Measurements from ENCODE around the gene EPOP. TPM values are rescaled to one million over a fixed set of nuclear protein-coding genes. Genes with fewer than 3 reads are reported as not detected.

The EPOP gene
- total RNA-seq, 1 experiment from 2014 or later = 9.5 TPM

DNA sequence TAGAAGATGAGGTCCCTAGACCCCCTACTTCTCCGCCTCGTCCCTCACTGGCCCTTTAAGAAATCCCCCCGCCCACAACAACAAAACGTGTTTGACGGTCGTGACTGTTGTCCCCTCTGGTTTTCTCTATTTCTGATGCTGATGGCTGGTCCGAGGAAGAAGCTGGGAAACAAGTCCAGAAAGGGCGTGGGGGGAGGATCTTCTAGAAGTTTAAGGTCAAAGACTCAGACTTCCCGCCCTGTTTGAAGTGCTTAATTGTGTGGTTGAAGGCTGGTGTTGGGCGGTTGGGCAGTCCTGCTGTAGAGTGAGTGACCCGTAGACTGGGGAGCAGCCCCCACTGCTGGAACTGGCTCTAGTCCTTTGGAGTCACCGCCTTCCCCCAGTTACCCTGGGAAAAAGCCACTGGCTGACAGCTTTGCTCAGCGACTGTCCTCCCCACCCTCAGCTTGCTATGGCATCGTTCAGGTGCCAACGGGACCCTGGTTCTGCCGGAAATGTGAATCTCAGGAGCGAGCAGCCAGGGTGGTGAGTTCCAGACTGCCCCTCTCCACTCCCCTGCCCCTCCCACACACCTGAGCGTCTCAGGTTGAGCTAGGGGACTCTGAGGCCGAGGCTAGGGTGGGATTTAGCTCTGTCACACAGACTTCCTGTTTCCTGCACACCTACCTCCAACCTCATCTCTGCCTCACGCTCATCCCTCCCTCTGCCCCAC is 31.9 kb upstream of the EPOP start:
- no peak for DNase-seq (ENCODE audit: extremely low read depth, low read depth)

DNA sequence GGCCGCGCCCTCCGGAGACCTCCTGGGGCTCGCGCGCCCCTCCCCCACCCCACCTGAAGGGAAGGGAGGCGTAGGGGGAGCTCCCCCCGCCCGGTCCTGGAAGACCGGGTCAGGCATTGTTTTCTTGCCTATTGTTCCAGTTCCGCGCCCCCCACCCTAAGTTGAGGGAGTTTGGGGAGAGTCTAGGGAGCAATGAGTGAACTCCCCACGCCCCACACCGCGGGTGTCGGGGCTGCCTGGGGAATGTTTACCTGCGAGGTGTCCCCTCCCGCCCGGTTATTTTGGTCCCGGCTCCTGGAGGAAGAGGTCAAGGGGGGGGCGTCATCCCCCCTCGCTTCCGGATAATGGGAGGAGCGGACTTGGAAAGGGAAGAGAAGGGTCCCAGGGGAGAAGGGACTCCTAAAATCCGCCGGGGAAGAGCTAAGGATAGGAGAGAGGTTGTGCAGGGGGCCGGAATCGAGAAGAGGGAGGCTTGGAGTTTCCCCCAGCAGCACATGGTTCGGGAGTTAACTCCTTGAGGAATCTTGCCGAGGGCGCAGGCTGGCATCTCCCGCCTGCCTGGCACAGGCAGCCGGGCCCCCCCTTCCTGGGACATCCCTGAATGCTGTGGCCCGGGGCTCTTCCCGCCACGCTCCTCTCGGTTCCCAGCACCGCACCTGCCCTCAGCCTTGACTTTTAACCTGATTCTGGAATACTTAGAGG is 31.2 kb upstream of the EPOP start:
- no peak for DNase-seq (ENCODE audit: extremely low read depth, low read depth)

DNA sequence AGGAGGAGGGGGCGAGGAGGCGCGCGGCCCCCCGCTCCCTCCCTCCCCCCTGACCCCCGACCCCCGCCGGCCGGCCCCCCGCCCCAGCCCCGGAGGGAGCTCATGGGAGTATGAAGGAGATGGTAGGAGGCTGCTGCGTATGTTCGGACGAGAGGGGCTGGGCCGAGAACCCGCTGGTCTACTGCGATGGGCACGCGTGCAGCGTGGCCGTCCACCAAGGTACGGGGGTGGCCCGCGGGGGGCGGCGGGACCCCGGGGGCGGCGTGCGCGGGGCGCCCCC is 30.7 kb upstream of the EPOP start:
- DNase-seq (ENCODE audit: extremely low read depth, low read depth) = no peak

DNA sequence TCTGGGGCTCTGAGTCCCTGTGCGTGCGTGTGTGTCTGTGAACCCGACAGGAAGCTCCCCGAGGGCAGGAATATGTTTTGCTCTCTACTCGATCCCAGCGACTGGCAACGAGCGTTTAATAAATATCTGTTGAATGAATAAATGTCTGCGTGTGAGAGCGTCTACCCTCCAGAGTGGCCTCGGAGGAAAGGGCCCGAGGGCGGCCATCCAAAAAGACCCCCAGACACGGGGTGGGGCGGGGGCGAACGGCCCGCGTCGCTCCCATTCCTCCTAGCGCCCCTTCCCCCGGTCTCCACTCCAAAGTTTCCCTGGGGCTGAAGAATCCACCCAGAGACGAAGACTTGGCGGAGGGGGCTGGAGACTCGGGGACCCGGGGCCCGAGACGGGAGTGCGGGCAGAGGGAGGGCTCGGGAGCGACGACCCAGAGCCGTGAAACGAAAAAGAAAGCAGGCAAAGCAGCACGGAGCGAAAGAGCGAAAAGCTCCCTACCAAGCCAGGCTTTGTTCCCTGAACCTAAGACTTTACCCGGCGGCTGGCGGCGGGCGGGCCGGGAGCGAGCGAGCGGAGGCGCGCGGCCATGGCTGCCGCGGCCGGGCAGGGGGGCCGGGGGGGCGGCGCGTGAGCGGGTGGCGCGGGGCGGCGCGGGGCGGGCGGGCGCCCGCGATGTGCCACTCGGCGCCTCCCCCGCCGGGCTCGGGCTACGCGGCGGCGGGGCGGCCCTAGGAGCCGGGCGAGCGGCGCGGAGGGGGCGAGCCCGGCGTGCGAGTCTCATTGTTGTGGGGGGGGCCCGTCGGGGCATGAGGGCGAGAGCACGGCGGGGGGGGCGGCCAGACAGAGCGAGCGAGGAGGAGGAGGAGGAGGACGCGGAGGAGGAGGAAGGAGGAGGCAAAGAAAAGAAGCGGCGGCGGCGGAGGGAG is 30.1 kb upstream of the EPOP start, which contains the start of gene MLLT6:
MLLT6 (plus strand) TSS at position 668 of the 917 bp plus-strand sequence. CDS start 360 bp downstream, outside the sequence.
- DNase-seq (ENCODE audit: extremely low read depth, low read depth) = peak; percentile 63

DNA sequence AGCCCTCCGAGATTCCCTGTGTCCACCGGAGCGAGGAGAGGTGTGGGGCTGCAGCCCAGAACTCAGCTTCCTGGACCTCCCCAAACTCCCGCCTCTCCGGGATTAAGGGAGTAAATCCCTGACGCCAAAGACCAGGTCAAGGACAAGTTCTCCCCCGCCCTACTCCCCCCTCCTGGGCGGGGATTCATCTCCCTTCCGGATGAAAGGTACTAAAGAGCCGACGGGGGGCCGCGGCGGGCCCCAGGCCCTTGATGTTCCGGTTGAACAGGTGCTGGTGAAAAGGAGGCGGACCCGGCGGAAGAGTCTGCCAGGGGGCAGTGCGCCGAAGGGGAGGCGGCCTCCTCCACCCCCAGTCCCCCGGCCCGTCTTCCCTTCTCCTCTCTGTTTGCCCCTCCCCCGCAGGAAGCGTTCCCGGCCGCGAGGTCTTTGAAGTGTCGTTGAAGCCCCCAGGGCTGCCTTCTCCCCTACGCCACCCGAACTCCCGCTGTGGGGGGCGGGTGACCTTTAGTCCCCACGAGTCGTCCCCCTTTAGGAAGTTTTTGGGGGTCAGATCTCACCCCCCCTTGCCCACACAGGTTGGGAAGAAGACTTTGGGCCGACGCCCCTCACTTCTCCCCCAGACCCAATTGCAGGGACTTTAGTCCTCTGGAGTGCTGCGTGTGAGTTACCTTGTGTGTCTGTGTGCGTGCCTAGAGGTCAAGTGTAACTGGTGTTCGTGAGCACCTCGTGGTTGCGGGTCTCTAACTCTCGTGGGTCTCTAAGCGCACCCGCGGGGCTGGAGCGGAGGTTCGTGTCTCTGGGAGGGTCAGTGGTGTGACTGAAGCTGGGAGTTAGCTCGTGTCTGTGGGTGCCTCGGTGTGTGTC is 29.2 kb upstream of the EPOP start:
- no peak for DNase-seq (ENCODE audit: extremely low read depth, low read depth)

DNA sequence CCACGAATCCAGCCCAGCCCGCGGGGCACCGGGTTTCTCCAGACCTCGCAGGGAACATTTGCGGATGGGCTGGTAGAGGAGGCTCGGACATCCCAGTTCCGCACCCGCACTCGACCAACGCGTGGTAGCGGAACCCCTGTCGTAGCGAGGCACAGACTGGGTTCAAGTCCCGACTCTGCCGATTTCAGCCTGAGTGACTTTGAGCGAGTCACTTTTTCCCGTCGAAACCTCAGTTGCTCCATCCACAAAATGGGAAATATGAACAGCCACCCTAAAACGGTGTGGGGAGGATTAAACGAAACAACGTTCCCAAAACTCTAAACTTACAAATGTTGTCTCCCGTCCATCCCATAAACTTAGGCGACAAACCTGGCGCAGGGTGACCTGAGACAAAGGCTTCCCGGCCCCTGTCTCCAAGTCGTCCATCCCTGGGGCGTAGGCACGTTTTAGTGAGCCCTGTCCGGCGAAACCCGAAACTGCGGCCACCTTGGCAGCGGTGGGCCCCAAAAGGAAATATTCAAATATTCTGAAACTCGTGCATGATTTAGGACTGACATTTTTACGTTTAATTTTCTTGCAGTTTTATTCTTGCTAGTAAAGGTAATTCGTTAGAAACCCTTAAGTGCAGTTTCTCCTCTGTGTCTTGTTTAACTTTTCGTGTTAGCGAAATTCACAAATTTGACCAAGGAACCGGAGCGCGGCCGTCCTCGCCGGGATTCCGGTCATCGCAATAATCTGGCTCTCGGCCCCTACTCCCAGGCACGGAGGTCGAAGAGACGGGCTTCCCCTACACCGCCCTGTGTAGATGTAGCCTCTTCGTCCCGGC is 28.4 kb upstream of the EPOP start:
- no peak for DNase-seq (ENCODE audit: extremely low read depth, low read depth)

DNA sequence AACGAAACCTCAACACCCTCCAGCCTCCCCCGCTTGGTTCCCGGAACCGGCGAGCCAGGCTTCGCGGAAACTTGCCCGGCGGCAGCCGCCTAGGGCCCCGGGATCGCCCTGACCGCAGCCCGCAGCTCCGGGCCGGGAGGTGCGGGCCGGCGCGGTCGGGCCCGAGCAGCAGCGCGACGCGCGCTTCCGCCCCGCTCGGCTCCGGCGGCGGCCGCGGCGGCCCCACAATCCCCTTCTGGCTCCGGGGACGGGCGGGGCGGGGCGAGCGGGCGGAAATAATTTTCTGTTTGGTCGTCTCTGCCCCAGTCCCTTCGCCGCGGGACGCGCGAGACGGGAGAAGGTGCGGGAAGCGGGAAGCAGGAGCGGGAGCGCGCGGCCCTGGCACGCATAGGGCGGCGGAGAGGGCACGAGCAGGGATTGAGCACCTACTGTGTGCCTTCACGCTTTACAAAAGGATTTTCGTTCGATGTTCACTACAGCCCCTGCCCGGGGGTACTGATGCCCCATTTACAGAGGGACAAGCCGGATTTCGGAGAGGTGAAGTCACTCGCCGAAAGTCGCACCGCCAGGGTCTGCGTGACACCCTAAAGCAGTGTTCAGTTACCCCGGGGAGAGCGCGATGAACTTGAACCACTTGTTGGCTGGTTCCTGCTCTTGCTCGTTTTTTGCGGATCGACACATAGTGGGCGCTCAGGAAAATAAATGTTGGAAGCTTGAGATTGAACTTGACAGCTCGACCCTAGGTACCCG is 27.6 kb upstream of the EPOP start:
- DNase-seq (ENCODE audit: extremely low read depth, low read depth) = peak; percentile 83

DNA sequence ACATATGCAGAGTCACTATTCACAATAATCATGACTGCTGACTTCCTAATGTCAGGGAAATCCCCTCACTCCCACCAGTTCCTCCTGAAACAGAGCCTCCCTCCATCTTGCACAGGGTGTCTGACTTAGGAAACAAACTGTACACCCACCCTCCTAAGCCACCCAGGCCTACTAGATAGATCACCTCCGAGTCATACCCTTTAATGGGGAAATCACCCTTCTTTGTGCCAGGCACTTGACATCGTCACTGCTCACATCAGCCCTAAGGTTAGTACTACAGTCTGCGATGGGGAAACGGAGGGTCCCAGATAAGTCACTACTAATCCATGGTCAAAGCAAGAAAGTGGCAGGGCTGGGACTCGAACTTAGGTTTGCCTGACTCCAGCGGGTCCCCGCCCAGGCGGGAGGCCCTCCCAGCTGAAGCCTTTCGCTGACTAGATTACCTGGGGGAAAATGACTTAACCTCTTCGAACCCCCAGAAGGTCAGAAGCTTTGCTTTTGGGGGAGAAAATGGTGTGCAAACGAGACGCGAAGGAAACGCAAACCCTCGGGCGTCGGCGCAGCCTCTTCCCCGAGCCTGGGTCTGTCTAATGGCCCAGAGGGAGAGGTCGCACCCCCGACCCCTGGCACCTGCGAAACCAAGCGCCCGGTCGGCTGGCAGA is 26.9 kb upstream of the EPOP start:
- DNase-seq (ENCODE audit: extremely low read depth, low read depth) = no peak

DNA sequence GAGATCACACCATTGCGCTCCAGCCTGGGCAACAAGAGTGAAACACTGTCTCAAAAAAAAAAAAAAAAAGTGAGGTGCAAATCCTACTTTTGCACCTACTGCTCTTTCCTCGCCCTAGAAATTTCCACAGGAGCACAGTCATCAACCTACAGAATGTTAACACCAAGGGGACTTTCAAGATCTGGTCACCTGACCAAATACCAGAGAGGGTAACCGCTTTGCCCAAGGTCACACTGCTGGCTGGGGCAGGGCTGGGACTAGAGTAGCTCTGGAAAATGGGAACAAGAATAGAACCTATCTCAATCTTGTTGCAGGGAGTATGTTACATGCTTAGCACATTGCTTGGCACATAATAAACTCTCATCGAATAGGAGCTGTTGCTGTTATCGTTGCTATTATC is 24.0 kb upstream of the EPOP start:
- no peak for DNase-seq (ENCODE audit: extremely low read depth, low read depth)

DNA sequence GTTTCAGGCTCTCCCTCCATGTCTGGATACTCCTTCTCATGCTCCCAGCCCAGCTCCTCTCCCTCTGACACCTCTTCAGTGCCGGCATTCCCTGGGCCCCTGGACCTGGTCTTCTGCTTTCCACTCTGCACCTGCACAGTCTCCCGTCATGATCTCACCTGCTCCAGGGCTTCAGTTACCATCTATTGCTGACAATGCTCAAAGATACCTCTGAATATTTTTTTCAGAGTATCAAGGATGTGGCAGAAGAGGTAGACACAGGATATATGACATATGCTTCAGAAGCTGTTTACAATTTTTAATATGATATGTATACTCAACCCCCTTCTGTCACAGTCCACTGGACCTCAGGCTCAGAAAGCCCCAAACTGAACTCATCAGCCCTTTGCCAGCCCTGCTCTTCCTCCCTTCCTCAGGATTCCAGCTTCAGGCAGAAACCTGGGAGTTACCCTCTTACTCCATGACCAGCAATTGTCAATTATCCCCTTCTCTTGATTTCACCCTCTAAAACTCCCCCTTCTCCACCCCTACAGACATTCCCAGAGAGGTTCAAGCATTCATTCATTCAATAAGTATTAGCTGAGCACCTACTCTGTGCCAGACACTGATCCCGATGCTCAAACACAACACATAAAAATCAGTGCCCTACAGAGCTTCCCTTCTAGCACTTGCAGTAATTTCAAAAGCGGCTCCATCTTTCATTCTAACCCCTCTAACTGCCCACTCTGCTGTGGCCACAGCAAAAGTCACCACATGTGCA is 22.5 kb upstream of the EPOP start:
- DNase-seq (ENCODE audit: extremely low read depth, low read depth) = no peak

DNA sequence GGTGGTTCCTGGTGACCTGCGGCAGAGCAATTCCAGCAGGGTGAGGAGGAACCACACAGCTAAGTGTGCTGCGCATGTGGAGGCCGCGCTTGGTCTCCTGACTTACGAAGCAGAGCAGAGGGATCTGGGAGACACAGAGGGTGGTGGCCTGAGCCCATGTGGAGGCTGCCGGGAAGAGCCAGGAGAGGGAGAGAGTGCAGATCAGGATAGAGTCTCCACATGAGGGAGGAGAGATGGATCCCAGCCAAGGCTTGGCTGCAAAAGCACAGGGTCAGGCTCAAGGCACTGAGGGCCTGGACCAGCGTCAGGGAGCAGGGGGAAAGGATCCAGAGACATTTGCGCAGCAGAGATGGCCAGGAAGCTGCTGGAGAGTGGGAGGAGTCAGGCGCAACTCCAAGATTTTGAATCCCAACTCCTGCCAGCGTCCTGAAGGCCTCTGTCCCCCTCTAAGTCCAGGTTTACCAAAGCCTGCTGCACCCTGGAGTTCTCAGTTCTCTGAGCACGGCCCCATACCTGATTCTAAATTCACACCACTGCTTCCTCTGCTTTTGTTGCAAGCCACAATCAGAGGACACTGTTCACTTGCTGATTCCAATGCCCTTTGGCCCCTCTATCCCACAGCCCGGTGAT is 19.1 kb upstream of the EPOP start:
- no peak for DNase-seq (ENCODE audit: extremely low read depth, low read depth)

DNA sequence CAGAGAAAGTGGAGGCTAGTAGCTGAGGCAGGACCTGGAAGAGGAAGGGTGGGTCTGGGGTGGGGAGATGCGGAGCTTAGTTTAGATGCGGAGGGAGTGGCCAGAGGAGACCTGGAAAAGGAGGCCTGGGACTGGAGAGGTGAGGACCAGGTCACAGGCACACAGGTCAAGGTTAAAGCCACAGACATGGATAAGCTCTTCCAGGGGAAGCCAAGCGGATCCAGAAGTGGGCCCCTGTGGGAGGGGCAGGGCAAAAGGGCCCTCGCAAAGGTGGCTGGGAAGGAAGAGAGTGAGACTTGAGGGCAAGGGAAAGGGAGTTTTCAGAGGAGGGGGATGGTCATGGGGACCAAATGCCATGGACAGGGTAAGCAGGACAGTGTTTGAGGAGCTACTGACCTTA is 16.4 kb upstream of the EPOP start:
- no peak for DNase-seq (ENCODE audit: extremely low read depth, low read depth)

DNA sequence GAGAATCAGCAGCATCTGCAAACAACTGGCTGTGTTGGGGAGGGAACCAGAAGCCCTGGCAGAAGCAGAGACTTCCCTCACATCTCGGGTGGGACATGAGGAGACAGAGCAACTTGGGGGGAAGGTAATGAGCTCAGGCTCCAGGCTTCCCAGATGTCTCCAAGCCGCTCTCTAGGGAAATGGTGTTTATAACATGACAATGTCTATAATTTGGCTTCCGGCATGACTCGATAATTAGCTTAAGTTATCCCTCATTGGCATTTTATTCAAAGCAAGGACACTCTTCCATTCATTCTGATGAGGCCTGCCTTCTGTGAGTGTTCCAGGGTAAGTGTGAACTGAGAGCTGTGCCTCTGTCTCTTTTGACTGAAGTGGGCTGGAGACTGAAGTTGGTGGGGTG is 15.6 kb upstream of the EPOP start:
- no peak for DNase-seq (ENCODE audit: extremely low read depth, low read depth)

DNA sequence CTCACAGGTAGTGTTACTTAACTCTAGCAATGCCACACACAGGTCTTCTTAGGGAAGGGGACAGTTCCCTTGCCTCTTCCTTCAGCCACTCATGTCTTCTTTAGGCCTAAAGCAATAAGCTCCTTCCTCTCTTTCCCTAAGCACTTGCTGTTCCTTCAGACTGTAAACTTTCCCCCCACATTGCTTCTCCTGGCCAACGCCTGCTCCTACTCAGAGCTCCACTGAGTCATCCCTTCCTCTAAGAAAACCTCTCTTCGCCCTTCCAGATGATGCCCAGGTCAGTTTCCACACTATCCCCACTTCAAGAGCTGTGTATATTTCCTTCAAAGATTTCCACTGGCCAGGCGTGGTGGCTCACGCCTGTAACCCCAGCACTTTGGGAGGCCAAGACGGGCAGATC is 12.5 kb upstream of the EPOP start:
- no peak for DNase-seq (ENCODE audit: extremely low read depth, low read depth)

DNA sequence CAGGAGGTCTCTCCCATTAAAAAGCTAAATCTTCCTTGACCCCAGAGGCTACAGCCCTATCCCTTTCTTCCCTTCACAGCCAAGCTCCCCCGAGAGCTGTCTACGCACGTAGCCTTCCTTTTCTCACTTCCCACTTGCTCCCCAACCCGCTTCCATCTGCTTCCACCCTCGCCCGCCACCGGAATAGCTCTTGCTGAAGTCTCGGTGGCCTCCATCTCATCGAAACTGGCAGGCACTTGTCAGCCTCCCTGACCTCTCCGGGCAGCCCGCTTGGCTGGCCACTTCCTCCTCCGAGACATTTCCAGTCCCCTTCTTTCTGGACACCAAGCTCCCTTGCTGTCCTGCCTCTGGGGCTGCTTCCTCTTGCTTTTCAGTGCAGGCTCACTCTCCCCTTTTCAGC is 10.7 kb upstream of the EPOP start:
- DNase-seq (ENCODE audit: extremely low read depth, low read depth) = no peak

DNA sequence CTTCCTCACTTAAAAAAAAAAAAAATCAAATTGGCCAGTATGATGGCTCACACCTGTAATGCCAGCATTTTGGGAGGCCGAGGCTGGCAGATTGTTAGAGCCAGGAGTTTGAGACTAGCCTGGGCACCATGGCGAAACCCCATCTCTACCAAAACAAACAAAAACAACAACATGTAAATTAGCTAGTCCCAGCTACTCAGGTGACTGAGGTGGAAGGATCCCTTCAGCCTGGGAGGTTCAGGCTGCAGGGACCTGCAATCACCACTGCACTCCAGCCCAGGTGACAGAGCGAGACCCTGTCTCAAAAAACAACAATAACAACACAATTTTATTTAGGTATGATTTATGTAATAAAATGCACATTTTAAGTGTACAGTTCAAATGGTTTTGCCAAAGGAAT is 6.3 kb upstream of the EPOP start:
- DNase-seq (ENCODE audit: extremely low read depth, low read depth) = no peak

DNA sequence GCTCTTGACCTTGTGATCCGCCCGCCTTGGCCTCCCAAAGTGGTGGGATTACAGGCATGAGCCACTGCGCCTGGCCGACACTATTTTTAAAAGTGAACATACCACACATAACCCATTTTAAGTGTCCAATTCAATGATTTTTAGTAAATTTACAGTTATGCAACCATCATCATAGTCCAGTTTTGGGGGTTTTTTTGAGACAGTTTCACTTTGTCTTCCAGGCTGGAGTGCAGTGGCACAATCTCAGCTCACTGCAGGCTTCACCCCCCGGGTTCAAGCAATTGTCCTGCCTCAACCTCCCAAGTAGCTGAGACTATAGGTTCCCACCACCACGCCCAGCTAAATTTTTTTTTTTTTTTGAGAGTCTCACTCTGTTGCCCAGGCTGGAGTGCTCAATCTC is 3.1 kb upstream of the EPOP start:
- no peak for DNase-seq (ENCODE audit: extremely low read depth, low read depth)

Data from NCI-H460 (cell line).